ENCODE measurements around the gene PGBD2. TPM values are rescaled to one million over a fixed set of nuclear protein-coding genes. Genes with fewer than 3 reads are reported as not detected.

PGBD2 gene
- total and polyA plus RNA-seq, 2 of the 4 experiments (the other 2 are of a cell fraction), result 4.8 to 6.8 TPM

DNA sequence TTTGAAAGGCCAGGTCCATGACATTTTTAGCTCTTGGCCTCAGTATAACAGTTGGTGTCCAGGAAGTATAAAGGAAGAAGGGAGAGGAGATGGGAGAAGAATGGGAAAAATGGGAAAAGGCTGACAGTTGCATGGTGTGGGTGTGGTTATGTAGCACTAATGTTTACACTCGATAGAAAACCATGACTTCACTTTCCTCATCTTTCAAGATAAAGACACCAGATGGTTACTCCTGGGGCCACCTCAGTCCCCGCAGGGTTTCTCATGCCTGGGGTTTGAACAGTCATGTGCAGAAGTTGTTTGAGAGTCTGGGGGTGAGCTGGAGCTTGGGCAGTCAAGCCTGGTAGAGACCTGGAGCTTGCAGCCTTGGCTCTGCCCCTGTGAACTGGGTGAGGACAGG, 7.9 kb downstream of the PGBD2 start:
- peaks cover 3 to 10% of the 10 kb centered on the region in 2 experiments; a peak in 1 of 4 replicates for H3K79me1 ChIP-seq (ENCODE audit: low read depth in 1 of 2, low read length in 2 of 2)
- no peak overlapping the region for H2BK120ac ChIP-seq (ENCODE audit: low read depth, low read length)
- no peak overlapping the region; the same call in 1 of the 2 replicates for H3K23ac ChIP-seq (ENCODE audit: low read depth, low read length)
- no peak overlapping the region for H3K14ac ChIP-seq (replicated peaks; ENCODE audit: low read depth, low read length)
- no peak overlapping the region for H4K8ac ChIP-seq (ENCODE audit: low read depth in 2 of 2, low read length in 2 of 2)
- no peak overlapping the region for H2BK20ac ChIP-seq (ENCODE audit: low read depth, low read length)
- WGBS, 2 experiments (ENCODE audit: extremely low coverage in 2 of 2, insufficient read length in 1 of 2), result no CpG with 5 or more reads among the region's 2 CpGs
- H3K9me1 ChIP-seq (ENCODE audit: insufficient read depth, low read length), result peaks cover 4% of the 10 kb centered on the region; the same call in 1 of the 2 replicates
- H3K4ac ChIP-seq (ENCODE audit: low read depth, low read length), result no peak overlapping the region
- ChIA-PET CTCF (no interaction called here), POLR2A (ENCODE audit: unreplicated experiment) (no interaction called here)
- no peaks in the 10 kb centered on the region for H3K9me3 ChIP-seq (ENCODE audit: control insufficient read depth, insufficient read depth, low read length)
- no peaks in the 10 kb centered on the region for H3K4me1 ChIP-seq (ENCODE audit: control insufficient read depth, insufficient read depth, low read length)
- H3K4me3 ChIP-seq (ENCODE audit: insufficient read depth, low read depth, low read length), result no peak overlapping the region
- no peak overlapping the region for H4K5ac ChIP-seq (ENCODE audit: low read depth, low read length)
- H2AK9ac ChIP-seq (replicated peaks; ENCODE audit: low read depth, low read length, poor library complexity), result no peak overlapping the region
- intact Hi-C loops (cut with micrococcal nuclease) (no loop called here), dilution Hi-C loops (cut with HindIII; ENCODE audit: low sequenced_read_pairs, unreplicated experiment) (no loop called here), in situ Hi-C loops (cut with MboI; ENCODE audit: low sequenced_read_pairs) (no loop called here)
- H3K18ac ChIP-seq (ENCODE audit: low read depth, low read length), result no peak overlapping the region
- no peak for TF ChIP-seq SMC3 (IDR thresholded peaks at IDR 0.05; ENCODE audit: low read depth, low read length)
- TF ChIP-seq, protein P1, sequence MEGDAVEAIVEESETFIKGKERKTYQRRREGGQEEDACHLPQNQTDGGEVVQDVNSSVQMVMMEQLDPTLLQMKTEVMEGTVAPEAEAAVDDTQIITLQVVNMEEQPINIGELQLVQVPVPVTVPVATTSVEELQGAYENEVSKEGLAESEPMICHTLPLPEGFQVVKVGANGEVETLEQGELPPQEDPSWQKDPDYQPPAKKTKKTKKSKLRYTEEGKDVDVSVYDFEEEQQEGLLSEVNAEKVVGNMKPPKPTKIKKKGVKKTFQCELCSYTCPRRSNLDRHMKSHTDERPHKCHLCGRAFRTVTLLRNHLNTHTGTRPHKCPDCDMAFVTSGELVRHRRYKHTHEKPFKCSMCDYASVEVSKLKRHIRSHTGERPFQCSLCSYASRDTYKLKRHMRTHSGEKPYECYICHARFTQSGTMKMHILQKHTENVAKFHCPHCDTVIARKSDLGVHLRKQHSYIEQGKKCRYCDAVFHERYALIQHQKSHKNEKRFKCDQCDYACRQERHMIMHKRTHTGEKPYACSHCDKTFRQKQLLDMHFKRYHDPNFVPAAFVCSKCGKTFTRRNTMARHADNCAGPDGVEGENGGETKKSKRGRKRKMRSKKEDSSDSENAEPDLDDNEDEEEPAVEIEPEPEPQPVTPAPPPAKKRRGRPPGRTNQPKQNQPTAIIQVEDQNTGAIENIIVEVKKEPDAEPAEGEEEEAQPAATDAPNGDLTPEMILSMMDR (conservative IDR thresholded peaks at IDR 0.05; ENCODE audit: low read depth, low read length), result no peak
- no peak for TF ChIP-seq NFE2L2 (IDR thresholded peaks at IDR 0.05; ENCODE audit: low read depth, low read length)
- TF ChIP-seq, protein P2, sequence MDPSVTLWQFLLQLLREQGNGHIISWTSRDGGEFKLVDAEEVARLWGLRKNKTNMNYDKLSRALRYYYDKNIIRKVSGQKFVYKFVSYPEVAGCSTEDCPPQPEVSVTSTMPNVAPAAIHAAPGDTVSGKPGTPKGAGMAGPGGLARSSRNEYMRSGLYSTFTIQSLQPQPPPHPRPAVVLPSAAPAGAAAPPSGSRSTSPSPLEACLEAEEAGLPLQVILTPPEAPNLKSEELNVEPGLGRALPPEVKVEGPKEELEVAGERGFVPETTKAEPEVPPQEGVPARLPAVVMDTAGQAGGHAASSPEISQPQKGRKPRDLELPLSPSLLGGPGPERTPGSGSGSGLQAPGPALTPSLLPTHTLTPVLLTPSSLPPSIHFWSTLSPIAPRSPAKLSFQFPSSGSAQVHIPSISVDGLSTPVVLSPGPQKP (IDR thresholded peaks at IDR 0.05; ENCODE audit: borderline replicate concordance, low read depth, low read length), result no peak
- TF ChIP-seq MAFK (IDR thresholded peaks at IDR 0.05; ENCODE audit: low read depth, low read length), result no peak
- no peak for TF ChIP-seq FOS (IDR thresholded peaks at IDR 0.05; ENCODE audit: low read depth, low read length)
- TF ChIP-seq CHD1 (IDR thresholded peaks at IDR 0.05; ENCODE audit: low read depth, low read length), result no peak
- TF ChIP-seq CEBPB (IDR thresholded peaks at IDR 0.05; ENCODE audit: low read depth, low read length), result no peak
- TF ChIP-seq MXI1 (IDR thresholded peaks at IDR 0.05; ENCODE audit: borderline replicate concordance, low read depth, low read length), result no peak
- TF ChIP-seq MAZ (IDR thresholded peaks at IDR 0.05; ENCODE audit: borderline replicate concordance, low read depth, low read length), result no peak
- TF ChIP-seq RCOR1 (IDR thresholded peaks at IDR 0.05; ENCODE audit: insufficient replicate concordance, low read length), result no peak
- TF ChIP-seq POLR2A (IDR thresholded peaks at IDR 0.05; ENCODE audit: low read depth, low read length), result no peak
- no peak for TF ChIP-seq RFX5 (IDR thresholded peaks at IDR 0.05; ENCODE audit: low read depth, low read length)
- TF ChIP-seq RAD21 (IDR thresholded peaks at IDR 0.05; ENCODE audit: low read length), result no peak
- TF ChIP-seq, protein P3, sequence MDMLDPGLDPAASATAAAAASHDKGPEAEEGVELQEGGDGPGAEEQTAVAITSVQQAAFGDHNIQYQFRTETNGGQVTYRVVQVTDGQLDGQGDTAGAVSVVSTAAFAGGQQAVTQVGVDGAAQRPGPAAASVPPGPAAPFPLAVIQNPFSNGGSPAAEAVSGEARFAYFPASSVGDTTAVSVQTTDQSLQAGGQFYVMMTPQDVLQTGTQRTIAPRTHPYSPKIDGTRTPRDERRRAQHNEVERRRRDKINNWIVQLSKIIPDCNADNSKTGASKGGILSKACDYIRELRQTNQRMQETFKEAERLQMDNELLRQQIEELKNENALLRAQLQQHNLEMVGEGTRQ (IDR thresholded peaks at IDR 0.05; ENCODE audit: low read depth, low read length), result no peak
- TF ChIP-seq BHLHE40 (IDR thresholded peaks at IDR 0.05; ENCODE audit: low read depth, low read length), result no peak
- H4K91ac ChIP-seq (ENCODE audit: insufficient read depth, low read depth, low read length), result no peak overlapping the region
- H3K27ac ChIP-seq (ENCODE audit: insufficient read depth, low read length), result no peak overlapping the region
- H3K4me2 ChIP-seq (ENCODE audit: low read depth, low read length), result no peak overlapping the region
- no peak overlapping the region for H3K56ac ChIP-seq (ENCODE audit: extremely low read depth, insufficient read depth, low read length)
- no peak overlapping the region for H2AFZ ChIP-seq (replicated peaks; ENCODE audit: low read length, poor library complexity)
- no TSS peak for BruUV-seq (replicated peaks)
- no peak overlapping the region for H3K9ac ChIP-seq (ENCODE audit: low read depth, low read length)
- H2BK5ac ChIP-seq (ENCODE audit: low read depth, low read length, poor library complexity, severe bottlenecking), result no peak overlapping the region
- H3K27me3 ChIP-seq (ENCODE audit: control insufficient read depth, insufficient read depth, low read length), result no peaks in the 10 kb centered on the region
- no peak overlapping the region for H2AK5ac ChIP-seq (ENCODE audit: low read depth, low read length)
- H4K20me1 ChIP-seq (ENCODE audit: insufficient read depth, low read length), result no peaks in the 10 kb centered on the region
- no peak for ATAC-seq (ENCODE audit: low read depth)
- peak; percentile 28 for DNase-seq
- H2BK15ac ChIP-seq (ENCODE audit: low read depth, low read length), result no peak overlapping the region
- peaks cover 31% of the 10 kb centered on the region for H3K36me3 ChIP-seq (ENCODE audit: control insufficient read depth, insufficient read depth, low read length)

Measured in IMR-90 (cell line).